Measurements from ENCODE around the gene COL11A2.

DNA sequence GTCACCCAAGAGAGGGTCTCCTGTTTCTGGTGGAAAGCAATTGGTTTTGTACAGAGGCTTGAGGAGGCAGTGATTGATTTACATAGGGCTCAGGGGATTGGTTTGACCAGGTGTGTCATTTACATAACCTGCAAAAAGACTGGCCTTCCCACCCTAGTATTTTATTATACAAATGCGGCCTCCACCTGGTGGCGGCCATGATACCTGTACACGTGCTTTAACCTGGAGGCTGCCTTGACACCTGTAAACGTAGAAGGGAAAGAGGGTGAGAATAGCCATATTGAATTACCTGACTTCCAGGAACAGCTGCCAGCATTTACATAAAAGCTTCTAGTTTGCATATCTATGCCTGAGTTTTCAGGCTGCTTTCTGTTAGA, 67.8 kb downstream of the COL11A2 start:
- TF ChIP-seq, protein P1, sequence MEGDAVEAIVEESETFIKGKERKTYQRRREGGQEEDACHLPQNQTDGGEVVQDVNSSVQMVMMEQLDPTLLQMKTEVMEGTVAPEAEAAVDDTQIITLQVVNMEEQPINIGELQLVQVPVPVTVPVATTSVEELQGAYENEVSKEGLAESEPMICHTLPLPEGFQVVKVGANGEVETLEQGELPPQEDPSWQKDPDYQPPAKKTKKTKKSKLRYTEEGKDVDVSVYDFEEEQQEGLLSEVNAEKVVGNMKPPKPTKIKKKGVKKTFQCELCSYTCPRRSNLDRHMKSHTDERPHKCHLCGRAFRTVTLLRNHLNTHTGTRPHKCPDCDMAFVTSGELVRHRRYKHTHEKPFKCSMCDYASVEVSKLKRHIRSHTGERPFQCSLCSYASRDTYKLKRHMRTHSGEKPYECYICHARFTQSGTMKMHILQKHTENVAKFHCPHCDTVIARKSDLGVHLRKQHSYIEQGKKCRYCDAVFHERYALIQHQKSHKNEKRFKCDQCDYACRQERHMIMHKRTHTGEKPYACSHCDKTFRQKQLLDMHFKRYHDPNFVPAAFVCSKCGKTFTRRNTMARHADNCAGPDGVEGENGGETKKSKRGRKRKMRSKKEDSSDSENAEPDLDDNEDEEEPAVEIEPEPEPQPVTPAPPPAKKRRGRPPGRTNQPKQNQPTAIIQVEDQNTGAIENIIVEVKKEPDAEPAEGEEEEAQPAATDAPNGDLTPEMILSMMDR (IDR thresholded peaks at IDR 0.05), result no peak
- TF ChIP-seq NR1H2 (CRISPR knock-in tag; IDR thresholded peaks at IDR 0.05) (no peak), TCF7 (CRISPR knock-in tag; IDR thresholded peaks at IDR 0.05; ENCODE audit: low read depth) (no peak)
